GM23338 (cell line): Measurements from ENCODE around the gene POMT2. TPM values are rescaled to one million over a fixed set of nuclear protein-coding genes. Genes with fewer than 3 reads are reported as not detected.

Experiments used
- ATAC-seq: fragments of 200-7000 bp; cut with Tn5 transposase; 3 replicates; pipeline ENCODE4 v1.9.1; 2020
- DNase-seq: peaks from one replicate; pipeline ENCODE4 v3.0.0-alpha.2; 2015; ENCODE audit warnings: low spot score
- H2AFZ ChIP-seq: fragments of 200-600 bp; sonication (generic); 2 replicates; pipeline ENCODE4 v1.8.0; 2016; ENCODE audit warnings: antibody characterized with exemption, mild to moderate bottlenecking, moderate library complexity
- H3F3A ChIP-seq: fragments of 200-600 bp; sonication (generic); replicated peaks from 2 replicates; pipeline ENCODE4 v1.8.0; 2017; ENCODE audit warnings: antibody characterized with exemption, mixed run types, low read depth
- H3K27ac ChIP-seq: fragments of 200-600 bp; sonication (generic); 2 replicates; pipeline ENCODE4 v1.6.1; 2016; ENCODE audit warnings: low read depth
- H3K27me3 ChIP-seq: fragments of 200-600 bp; sonication (generic); 2 replicates; pipeline ENCODE4 v1.8.0; 2016; ENCODE audit warnings: mild to moderate bottlenecking, mixed run types, moderate library complexity; ENCODE audit not compliant: insufficient read depth
- H3K36me3 ChIP-seq: fragments of 200-600 bp; sonication (generic); 2 replicates; pipeline ENCODE4 v1.8.0; 2016; ENCODE audit warnings: mild to moderate bottlenecking; ENCODE audit not compliant: insufficient read depth
- H3K4me1 ChIP-seq: fragments of 200-600 bp; sonication (generic); 2 replicates; pipeline ENCODE4 v1.8.0; 2016; ENCODE audit warnings: mild to moderate bottlenecking, moderate library complexity; ENCODE audit not compliant: insufficient read depth
- H3K4me2 ChIP-seq: fragments of 200-600 bp; sonication (generic); 2 replicates; pipeline ENCODE4 v1.7.1; 2017; ENCODE audit warnings: mixed run types
- H3K4me3 ChIP-seq: fragments of 200-600 bp; sonication (generic); 2 replicates; pipeline ENCODE4 v1.6.1; 2016; ENCODE audit warnings: mixed run types
- H3K79me2 ChIP-seq: fragments of 200-600 bp; sonication (generic); replicated peaks from 2 replicates; pipeline ENCODE4 v1.8.0; 2017; ENCODE audit warnings: mild to moderate bottlenecking; ENCODE audit not compliant: insufficient read depth
- H3K9me2 ChIP-seq: fragments of 200-600 bp; sonication (generic); 2 replicates; pipeline ENCODE4 v1.8.0; 2017; ENCODE audit not compliant: insufficient read depth
- H4K20me1 ChIP-seq: fragments of 200-600 bp; sonication (generic); replicated peaks from 2 replicates; pipeline ENCODE4 v1.8.0; 2017; ENCODE audit warnings: mild to moderate bottlenecking; ENCODE audit not compliant: insufficient read depth
- H3K27ac Mint-ChIP-seq: 2 replicates; pipeline ENCODE4 v1.8.0; 2020; ENCODE audit warnings: inconsistent platforms, mild to moderate bottlenecking, moderate library complexity, mixed read lengths
- H3K27me3 Mint-ChIP-seq: 3 replicates; pipeline ENCODE4 v1.8.0; 2022; ENCODE audit warnings: low read depth, mild to moderate bottlenecking, moderate library complexity, mixed read lengths, inconsistent platforms; ENCODE audit not compliant: insufficient read depth, poor library complexity
- H3K36me3 Mint-ChIP-seq: 3 replicates; pipeline ENCODE4 v1.8.0; 2021; ENCODE audit warnings: low read depth, mild to moderate bottlenecking, inconsistent platforms, moderate library complexity, mixed read lengths
- H3K4me1 Mint-ChIP-seq: 3 replicates; pipeline ENCODE4 v1.8.0; 2020; ENCODE audit warnings: mild to moderate bottlenecking, inconsistent platforms, mixed read lengths
- H3K4me3 Mint-ChIP-seq: 3 replicates; pipeline ENCODE4 v1.8.0; 2021; ENCODE audit warnings: moderate library complexity, mild to moderate bottlenecking, inconsistent platforms, mixed read lengths
- H3K9me3 Mint-ChIP-seq: 3 replicates; pipeline ENCODE4 v1.8.0; 2020; ENCODE audit warnings: moderate library complexity, mild to moderate bottlenecking, inconsistent platforms, mixed read lengths
- CREB1 ChIP-seq: fragments of 250-450 bp; sonication (Bioruptor Pico); IDR thresholded peaks from 2 replicates; pipeline ENCODE4 v1.5.0; 2020; ENCODE audit warnings: low read depth, mild to moderate bottlenecking, moderate library complexity
- EZH2 ChIP-seq: fragments of 200-600 bp; sonication (generic); IDR thresholded peaks from one replicate; pipeline ENCODE4 v1.8.0; 2017; ENCODE audit warnings: antibody characterized with exemption, mild to moderate bottlenecking, low read depth; ENCODE audit not compliant: unreplicated experiment
- EZH2phosphoT487 ChIP-seq: fragments of 200-600 bp; sonication (generic); IDR thresholded peaks from one replicate; pipeline ENCODE4 v1.8.1; 2018; ENCODE audit warnings: antibody characterized with exemption; ENCODE audit not compliant: unreplicated experiment
- JUNB ChIP-seq: IDR thresholded peaks from one replicate; pipeline ENCODE4 v1.6.1; 2016; ENCODE audit warnings: antibody characterized with exemption; ENCODE audit not compliant: unreplicated experiment
- NANOG ChIP-seq: IDR thresholded peaks from 2 replicates; pipeline ENCODE4 v1.6.1; 2016; ENCODE audit warnings: antibody characterized with exemption, borderline replicate concordance
- POLR2AphosphoS5 ChIP-seq: IDR thresholded peaks from 2 replicates; pipeline ENCODE4 v1.6.1; 2016; ENCODE audit warnings: antibody characterized with exemption, low read depth
- STAT1 ChIP-seq: IDR thresholded peaks from one replicate; pipeline ENCODE4 v1.6.1; 2016; ENCODE audit warnings: antibody characterized with exemption; ENCODE audit not compliant: unreplicated experiment
- ZNF114 ChIP-seq: fragments of 250-450 bp; sonication (Bioruptor Pico); IDR thresholded peaks from 2 replicates; pipeline ENCODE4 v1.5.0; 2020; ENCODE audit warnings: mild to moderate bottlenecking, moderate library complexity
- ZNF331 ChIP-seq: fragments of 250-450 bp; sonication (Bioruptor Pico); IDR thresholded peaks from 2 replicates; pipeline ENCODE4 v1.5.0; 2020; ENCODE audit warnings: low read depth, mild to moderate bottlenecking, moderate library complexity
- polyA plus RNA-seq: library from polyadenylated mRNA; unstranded; fragments of >200 nt; fragmentation: Nextera tagmentation; extraction: Ambion mirVana; gene quantifications from 2 replicates; pipeline ENCODE4 v1.2.1, GENCODE V29; 2016
- total RNA-seq: library from RNA; depleted of rRNA; stranded (reverse); fragments of >200 nt; shearing (Covaris generic); gene quantifications from 2 replicates; pipeline ENCODE4 v1.2.3, GENCODE V29; 2014
- TF ChIP-seq, protein P1 (sequence below): IDR thresholded peaks from 2 replicates; pipeline ENCODE4 v1.6.1; 2016; ENCODE audit warnings: antibody characterized with exemption
- TF ChIP-seq, protein P2 (sequence below): fragments of 250-450 bp; sonication (Bioruptor Pico); IDR thresholded peaks from 2 replicates; pipeline ENCODE4 v1.5.0; 2020; ENCODE audit warnings: mild to moderate bottlenecking, moderate library complexity
- TF ChIP-seq, protein P3 (sequence below): IDR thresholded peaks from one replicate; pipeline ENCODE4 v1.6.1; 2018; ENCODE audit warnings: antibody characterized with exemption; ENCODE audit not compliant: unreplicated experiment
- TF ChIP-seq, protein P4 (sequence below), 2 experiments: fragments of 200-600 bp in 1 of 2; sonication (generic) in 1 of 2; conservative IDR thresholded peaks; 2 replicates each; pipeline versions ENCODE4 v1.5.1 to v1.6.1; 2016 to 2017; ENCODE audit warnings: antibody characterized with exemption in 2 of 2, low read depth in 2 of 2, mild to moderate bottlenecking in 2 of 2, moderate library complexity in 1 of 2

POMT2 gene
- total and polyA plus RNA-seq, 2 experiments from 2014 or later = 24.3 to 29.9 TPM

DNA sequence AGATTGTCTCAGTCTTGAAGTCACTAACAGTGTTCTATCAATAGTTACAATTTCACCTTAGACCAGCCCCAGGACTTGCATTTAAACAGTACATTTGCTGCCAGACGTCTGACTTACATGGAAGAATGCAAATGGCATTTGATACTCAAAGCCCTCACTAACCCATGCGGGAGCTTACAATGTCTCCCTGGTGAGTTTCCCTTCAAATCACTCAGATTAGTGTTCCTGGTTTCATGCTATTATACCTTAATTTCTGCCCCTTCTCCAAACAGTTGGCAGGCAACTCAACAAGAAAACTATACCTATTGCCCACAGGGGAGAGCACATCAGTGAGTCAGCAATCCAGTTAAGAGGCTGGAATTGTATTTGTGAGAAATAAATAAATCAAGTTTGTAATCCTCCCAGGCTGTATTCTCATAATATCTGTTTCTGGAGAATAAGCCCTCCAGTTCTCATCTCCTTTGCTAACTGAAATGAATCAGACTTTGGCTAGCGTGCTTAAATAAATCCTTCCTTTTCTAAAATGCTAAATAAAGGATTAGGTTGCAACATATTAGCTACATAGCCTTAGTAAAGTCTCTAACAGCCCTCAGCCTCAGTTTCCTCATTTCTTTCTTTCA is 23.8 kb upstream of the POMT2 start:
- Mint-ChIP-seq H3K4me3 (no peak overlapping the region), H3K4me1 (peaks cover 37% of the 10 kb centered on the region), H3K27ac (peak overlapping the region; percentile 33), H3K9me3 (no peaks in the 10 kb centered on the region; the same call in 2 of the 3 replicates), H3K36me3 (peaks cover 16% of the 10 kb centered on the region), H3K27me3 (no peaks in the 10 kb centered on the region)
- Histone ChIP-seq H3K4me1 (peaks cover 20% of the 10 kb centered on the region), H3F3A (no peaks in the 10 kb centered on the region), H3K27me3 (no peaks in the 10 kb centered on the region), H3K27ac (no peak overlapping the region), H3K4me2 (0 out of 2 replicates have a peak overlapping the region, but pooled peaks have one; percentile 40), H3K4me3 (no peak overlapping the region), H4K20me1 (no peaks in the 10 kb centered on the region), H3K79me2 (no peaks in the 10 kb centered on the region), H3K36me3 (no peaks in the 10 kb centered on the region), H3K9me2 (peaks cover 4% of the 10 kb centered on the region; the same call in 1 of the 2 replicates), H2AFZ (no peak overlapping the region)
- TF ChIP-seq ZNF331 (CRISPR knock-in tag) = no peak
- TF ChIP-seq NANOG = no peak
- TF ChIP-seq, protein P1, sequence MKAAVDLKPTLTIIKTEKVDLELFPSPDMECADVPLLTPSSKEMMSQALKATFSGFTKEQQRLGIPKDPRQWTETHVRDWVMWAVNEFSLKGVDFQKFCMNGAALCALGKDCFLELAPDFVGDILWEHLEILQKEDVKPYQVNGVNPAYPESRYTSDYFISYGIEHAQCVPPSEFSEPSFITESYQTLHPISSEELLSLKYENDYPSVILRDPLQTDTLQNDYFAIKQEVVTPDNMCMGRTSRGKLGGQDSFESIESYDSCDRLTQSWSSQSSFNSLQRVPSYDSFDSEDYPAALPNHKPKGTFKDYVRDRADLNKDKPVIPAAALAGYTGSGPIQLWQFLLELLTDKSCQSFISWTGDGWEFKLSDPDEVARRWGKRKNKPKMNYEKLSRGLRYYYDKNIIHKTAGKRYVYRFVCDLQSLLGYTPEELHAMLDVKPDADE = no peak
- TF ChIP-seq, protein P2, sequence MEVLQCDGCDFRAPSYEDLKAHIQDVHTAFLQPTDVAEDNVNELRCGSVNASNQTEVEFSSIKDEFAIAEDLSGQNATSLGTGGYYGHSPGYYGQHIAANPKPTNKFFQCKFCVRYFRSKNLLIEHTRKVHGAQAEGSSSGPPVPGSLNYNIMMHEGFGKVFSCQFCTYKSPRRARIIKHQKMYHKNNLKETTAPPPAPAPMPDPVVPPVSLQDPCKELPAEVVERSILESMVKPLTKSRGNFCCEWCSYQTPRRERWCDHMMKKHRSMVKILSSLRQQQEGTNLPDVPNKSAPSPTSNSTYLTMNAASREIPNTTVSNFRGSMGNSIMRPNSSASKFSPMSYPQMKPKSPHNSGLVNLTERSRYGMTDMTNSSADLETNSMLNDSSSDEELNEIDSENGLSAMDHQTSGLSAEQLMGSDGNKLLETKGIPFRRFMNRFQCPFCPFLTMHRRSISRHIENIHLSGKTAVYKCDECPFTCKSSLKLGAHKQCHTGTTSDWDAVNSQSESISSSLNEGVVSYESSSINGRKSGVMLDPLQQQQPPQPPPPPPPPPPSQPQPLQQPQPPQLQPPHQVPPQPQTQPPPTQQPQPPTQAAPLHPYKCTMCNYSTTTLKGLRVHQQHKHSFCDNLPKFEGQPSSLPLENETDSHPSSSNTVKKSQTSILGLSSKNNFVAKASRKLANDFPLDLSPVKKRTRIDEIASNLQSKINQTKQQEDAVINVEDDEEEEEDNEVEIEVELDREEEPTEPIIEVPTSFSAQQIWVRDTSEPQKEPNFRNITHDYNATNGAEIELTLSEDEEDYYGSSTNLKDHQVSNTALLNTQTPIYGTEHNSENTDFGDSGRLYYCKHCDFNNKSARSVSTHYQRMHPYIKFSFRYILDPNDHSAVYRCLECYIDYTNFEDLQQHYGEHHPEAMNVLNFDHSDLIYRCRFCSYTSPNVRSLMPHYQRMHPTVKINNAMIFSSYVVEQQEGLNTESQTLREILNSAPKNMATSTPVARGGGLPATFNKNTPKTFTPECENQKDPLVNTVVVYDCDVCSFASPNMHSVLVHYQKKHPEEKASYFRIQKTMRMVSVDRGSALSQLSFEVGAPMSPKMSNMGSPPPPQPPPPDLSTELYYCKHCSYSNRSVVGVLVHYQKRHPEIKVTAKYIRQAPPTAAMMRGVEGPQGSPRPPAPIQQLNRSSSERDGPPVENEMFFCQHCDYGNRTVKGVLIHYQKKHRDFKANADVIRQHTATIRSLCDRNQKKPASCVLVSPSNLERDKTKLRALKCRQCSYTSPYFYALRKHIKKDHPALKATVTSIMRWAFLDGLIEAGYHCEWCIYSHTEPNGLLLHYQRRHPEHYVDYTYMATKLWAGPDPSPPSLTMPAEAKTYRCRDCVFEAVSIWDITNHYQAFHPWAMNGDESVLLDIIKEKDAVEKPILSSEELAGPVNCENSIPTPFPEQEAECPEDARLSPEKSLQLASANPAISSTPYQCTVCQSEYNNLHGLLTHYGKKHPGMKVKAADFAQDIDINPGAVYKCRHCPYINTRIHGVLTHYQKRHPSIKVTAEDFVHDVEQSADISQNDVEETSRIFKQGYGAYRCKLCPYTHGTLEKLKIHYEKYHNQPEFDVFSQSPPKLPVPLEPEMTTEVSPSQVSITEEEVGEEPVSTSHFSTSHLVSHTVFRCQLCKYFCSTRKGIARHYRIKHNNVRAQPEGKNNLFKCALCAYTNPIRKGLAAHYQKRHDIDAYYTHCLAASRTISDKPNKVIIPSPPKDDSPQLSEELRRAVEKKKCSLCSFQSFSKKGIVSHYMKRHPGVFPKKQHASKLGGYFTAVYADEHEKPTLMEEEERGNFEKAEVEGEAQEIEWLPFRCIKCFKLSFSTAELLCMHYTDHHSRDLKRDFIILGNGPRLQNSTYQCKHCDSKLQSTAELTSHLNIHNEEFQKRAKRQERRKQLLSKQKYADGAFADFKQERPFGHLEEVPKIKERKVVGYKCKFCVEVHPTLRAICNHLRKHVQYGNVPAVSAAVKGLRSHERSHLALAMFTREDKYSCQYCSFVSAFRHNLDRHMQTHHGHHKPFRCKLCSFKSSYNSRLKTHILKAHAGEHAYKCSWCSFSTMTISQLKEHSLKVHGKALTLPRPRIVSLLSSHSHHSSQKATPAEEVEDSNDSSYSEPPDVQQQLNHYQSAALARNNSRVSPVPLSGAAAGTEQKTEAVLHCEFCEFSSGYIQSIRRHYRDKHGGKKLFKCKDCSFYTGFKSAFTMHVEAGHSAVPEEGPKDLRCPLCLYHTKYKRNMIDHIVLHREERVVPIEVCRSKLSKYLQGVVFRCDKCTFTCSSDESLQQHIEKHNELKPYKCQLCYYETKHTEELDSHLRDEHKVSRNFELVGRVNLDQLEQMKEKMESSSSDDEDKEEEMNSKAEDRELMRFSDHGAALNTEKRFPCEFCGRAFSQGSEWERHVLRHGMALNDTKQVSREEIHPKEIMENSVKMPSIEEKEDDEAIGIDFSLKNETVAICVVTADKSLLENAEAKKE (CRISPR knock-in tag) = no peak
- TF ChIP-seq, protein P3, sequence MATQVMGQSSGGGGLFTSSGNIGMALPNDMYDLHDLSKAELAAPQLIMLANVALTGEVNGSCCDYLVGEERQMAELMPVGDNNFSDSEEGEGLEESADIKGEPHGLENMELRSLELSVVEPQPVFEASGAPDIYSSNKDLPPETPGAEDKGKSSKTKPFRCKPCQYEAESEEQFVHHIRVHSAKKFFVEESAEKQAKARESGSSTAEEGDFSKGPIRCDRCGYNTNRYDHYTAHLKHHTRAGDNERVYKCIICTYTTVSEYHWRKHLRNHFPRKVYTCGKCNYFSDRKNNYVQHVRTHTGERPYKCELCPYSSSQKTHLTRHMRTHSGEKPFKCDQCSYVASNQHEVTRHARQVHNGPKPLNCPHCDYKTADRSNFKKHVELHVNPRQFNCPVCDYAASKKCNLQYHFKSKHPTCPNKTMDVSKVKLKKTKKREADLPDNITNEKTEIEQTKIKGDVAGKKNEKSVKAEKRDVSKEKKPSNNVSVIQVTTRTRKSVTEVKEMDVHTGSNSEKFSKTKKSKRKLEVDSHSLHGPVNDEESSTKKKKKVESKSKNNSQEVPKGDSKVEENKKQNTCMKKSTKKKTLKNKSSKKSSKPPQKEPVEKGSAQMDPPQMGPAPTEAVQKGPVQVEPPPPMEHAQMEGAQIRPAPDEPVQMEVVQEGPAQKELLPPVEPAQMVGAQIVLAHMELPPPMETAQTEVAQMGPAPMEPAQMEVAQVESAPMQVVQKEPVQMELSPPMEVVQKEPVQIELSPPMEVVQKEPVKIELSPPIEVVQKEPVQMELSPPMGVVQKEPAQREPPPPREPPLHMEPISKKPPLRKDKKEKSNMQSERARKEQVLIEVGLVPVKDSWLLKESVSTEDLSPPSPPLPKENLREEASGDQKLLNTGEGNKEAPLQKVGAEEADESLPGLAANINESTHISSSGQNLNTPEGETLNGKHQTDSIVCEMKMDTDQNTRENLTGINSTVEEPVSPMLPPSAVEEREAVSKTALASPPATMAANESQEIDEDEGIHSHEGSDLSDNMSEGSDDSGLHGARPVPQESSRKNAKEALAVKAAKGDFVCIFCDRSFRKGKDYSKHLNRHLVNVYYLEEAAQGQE = no peak
- TF ChIP-seq POLR2AphosphoS5 = no peak
- TF ChIP-seq EZH2phosphoT487 = no peak
- no peak for TF ChIP-seq JUNB
- TF ChIP-seq STAT1 = no peak
- TF ChIP-seq EZH2 = no peak
- no peak for TF ChIP-seq CREB1
- TF ChIP-seq, protein P4, sequence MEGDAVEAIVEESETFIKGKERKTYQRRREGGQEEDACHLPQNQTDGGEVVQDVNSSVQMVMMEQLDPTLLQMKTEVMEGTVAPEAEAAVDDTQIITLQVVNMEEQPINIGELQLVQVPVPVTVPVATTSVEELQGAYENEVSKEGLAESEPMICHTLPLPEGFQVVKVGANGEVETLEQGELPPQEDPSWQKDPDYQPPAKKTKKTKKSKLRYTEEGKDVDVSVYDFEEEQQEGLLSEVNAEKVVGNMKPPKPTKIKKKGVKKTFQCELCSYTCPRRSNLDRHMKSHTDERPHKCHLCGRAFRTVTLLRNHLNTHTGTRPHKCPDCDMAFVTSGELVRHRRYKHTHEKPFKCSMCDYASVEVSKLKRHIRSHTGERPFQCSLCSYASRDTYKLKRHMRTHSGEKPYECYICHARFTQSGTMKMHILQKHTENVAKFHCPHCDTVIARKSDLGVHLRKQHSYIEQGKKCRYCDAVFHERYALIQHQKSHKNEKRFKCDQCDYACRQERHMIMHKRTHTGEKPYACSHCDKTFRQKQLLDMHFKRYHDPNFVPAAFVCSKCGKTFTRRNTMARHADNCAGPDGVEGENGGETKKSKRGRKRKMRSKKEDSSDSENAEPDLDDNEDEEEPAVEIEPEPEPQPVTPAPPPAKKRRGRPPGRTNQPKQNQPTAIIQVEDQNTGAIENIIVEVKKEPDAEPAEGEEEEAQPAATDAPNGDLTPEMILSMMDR (conservative IDR thresholded peaks at IDR 0.05; ENCODE audit: low read depth in 2 of 2) = no peak
- TF ChIP-seq ZNF114 = no peak
- DNase-seq (no peak), ATAC-seq (no peak; the same call in 2 of the 3 replicates)
